Measurements from ENCODE around the gene GATM.
"Not testable (repeated sequence)": the region's sequence is repeated elsewhere in the genome, so short reads cannot be mapped to it uniquely, and the experiment has no call there.

The GATM gene

GRCh38 chr15:45314960-45315359, 63.4 kb downstream of the GATM start:
- POLR2A ChIA-PET, result no interaction called here
- H3K4me3 ChIP-seq (ENCODE audit: low read depth, low read length), result no peak overlapping the region
- no peak for DNase-seq (ENCODE audit: low read depth, low spot score)
- TF ChIP-seq CTCF (IDR thresholded peaks at IDR 0.05; ENCODE audit: insufficient read depth, low read length, missing control alignments), result no peak
- CTCF ChIA-PET, result interaction anchor here (0.6 to 1.2 kb wide), 2 partner anchors 40 to 62 kb away, joined by 3 read pairs; no protein-coding TSS in a partner anchor

GRCh38 chr15:45314117-45314516, 64.2 kb downstream of the GATM start:
- DNase-seq (ENCODE audit: low read depth, low spot score), result not testable (repeated sequence)
- CTCF ChIA-PET, result interaction anchor here (0.6 to 1.2 kb wide), 2 partner anchors 39 to 63 kb away, joined by 3 read pairs; no protein-coding TSS in a partner anchor

More at GRCh38 chr15:45314117-45314516, 64.2 kb downstream of the GATM start:
- POLR2A ChIA-PET; H3K4me3 ChIP-seq (ENCODE audit: low read depth, low read length): not testable (repeated sequence)

Data from AG04449 (cell line).